22Rv1 (cell line): ENCODE results near the gene PLXNB1.

Experiments used
- CTCF ChIP-seq: fragments of 450-650 bp; IDR thresholded peaks from 2 replicates; pipeline ENCODE4 v1.5.1; 2017; ENCODE audit warnings: mild to moderate bottlenecking
- ZFX ChIP-seq: fragments of 450-650 bp; IDR thresholded peaks from 2 replicates; pipeline ENCODE4 v1.6.1; 2017; ENCODE audit warnings: antibody characterized with exemption, borderline replicate concordance

GRCh38 chr3:48370333-48370713 is 59.6 kb downstream of the PLXNB1 start:
- TF ChIP-seq CTCF = no peak
- no peak for TF ChIP-seq ZFX
